ENCODE measurements around the gene PRDX5. TPM values are rescaled to one million over a fixed set of nuclear protein-coding genes. Genes with fewer than 3 reads are reported as not detected.

The PRDX5 gene
- total and polyA plus RNA-seq, 2 experiments from 2014 or later: 260 to 436 TPM

GRCh38 chr11:64349025-64349387, 31.1 kb downstream of the PRDX5 start:
- no peak for DNase-seq
- in situ Hi-C loops (cut with MboI): no loop called here
- Histone ChIP-seq H2AFZ (no peak overlapping the region), H3K36me3 (ENCODE audit: low read depth) (no peaks in the 10 kb centered on the region), H3K27ac (no peak overlapping the region), H3K9me2 (ENCODE audit: insufficient read depth) (no peaks in the 10 kb centered on the region), H3F3A (ENCODE audit: insufficient read depth) (no peaks in the 10 kb centered on the region), H3K79me2 (ENCODE audit: insufficient read depth) (no peaks in the 10 kb centered on the region), H3K4me3 (no peak overlapping the region), H3K27me3 (replicated peaks; ENCODE audit: insufficient read depth) (no peaks in the 10 kb centered on the region), H3K9ac (no peak overlapping the region), H4K20me1 (ENCODE audit: insufficient read depth) (no peaks in the 10 kb centered on the region), H3K9me3 (ENCODE audit: low read depth) (no peaks in the 10 kb centered on the region), H3K4me1 (ENCODE audit: insufficient read depth) (no peaks in the 10 kb centered on the region), H3K4me2 (ENCODE audit: unreplicated experiment) (no peak overlapping the region)
- TF ChIP-seq EZH2 (IDR thresholded peaks at IDR 0.05; ENCODE audit: insufficient read depth, poor library complexity, severe bottlenecking) (no peak), EZH2phosphoT487 (IDR thresholded peaks at IDR 0.05; ENCODE audit: insufficient read depth, low read depth) (no peak)
- 86 to 87% methylated on average over 7 of the region's 7 CpGs for WGBS, 2 experiments (ENCODE audit: low coverage in 1 of 2, low lambda C conversion rate in 2 of 2, missing lambda C conversion rate in 2 of 2)

- H3K4me1 ChIP-seq (ENCODE audit: insufficient read depth): no peaks in the 10 kb centered on the region
- no peak overlapping the region for H3K4me2 ChIP-seq (ENCODE audit: unreplicated experiment)
- no peaks in the 10 kb centered on the region for H3K79me2 ChIP-seq (ENCODE audit: insufficient read depth)
- no peak for TF ChIP-seq EZH2 (IDR thresholded peaks at IDR 0.05; ENCODE audit: insufficient read depth, poor library complexity, severe bottlenecking)
- no peak for TF ChIP-seq EZH2phosphoT487 (IDR thresholded peaks at IDR 0.05; ENCODE audit: insufficient read depth, low read depth)
- H3K9ac ChIP-seq: no peak overlapping the region
- no peak overlapping the region for H3K27ac ChIP-seq
- DNase-seq: no peak
- 81 to 92% methylated on average over 6 to 11 of the region's 11 CpGs for WGBS, 2 experiments (ENCODE audit: low coverage in 1 of 2, low lambda C conversion rate in 2 of 2, missing lambda C conversion rate in 2 of 2)
- H3K4me3 ChIP-seq: no peak overlapping the region
- H3K9me2 ChIP-seq (ENCODE audit: insufficient read depth): no peaks in the 10 kb centered on the region
- no peaks in the 10 kb centered on the region for H3F3A ChIP-seq (ENCODE audit: insufficient read depth)
- in situ Hi-C loops (cut with MboI): no loop called here
- no peaks in the 10 kb centered on the region for H3K27me3 ChIP-seq (replicated peaks; ENCODE audit: insufficient read depth)
- H3K36me3 ChIP-seq (ENCODE audit: low read depth): no peaks in the 10 kb centered on the region
- H2AFZ ChIP-seq: no peak overlapping the region
- no peaks in the 10 kb centered on the region for H3K9me3 ChIP-seq (ENCODE audit: low read depth)
- no peaks in the 10 kb centered on the region for H4K20me1 ChIP-seq (ENCODE audit: insufficient read depth)
Observed at GRCh38 chr11:64349404-64349803, 31.5 kb downstream of the PRDX5 start.

- 82 to 88% methylated on average over 15 to 18 of the region's 18 CpGs for WGBS, 2 experiments (ENCODE audit: low coverage in 1 of 2, low lambda C conversion rate in 2 of 2, missing lambda C conversion rate in 2 of 2)
- in situ Hi-C loops (cut with MboI): no loop called here
- H3K9me2 ChIP-seq (ENCODE audit: insufficient read depth): no peaks in the 10 kb centered on the region
- no peak overlapping the region for H3K4me2 ChIP-seq (ENCODE audit: unreplicated experiment)
- no peaks in the 10 kb centered on the region for H3K36me3 ChIP-seq (ENCODE audit: low read depth)
- no peak for DNase-seq
- no peak overlapping the region for H3K27ac ChIP-seq
- TF ChIP-seq EZH2 (IDR thresholded peaks at IDR 0.05; ENCODE audit: insufficient read depth, poor library complexity, severe bottlenecking): no peak
- TF ChIP-seq EZH2phosphoT487 (IDR thresholded peaks at IDR 0.05; ENCODE audit: insufficient read depth, low read depth): no peak
- no peak overlapping the region for H3K4me3 ChIP-seq
- H3K9me3 ChIP-seq (ENCODE audit: low read depth): no peaks in the 10 kb centered on the region
- peaks cover 4% of the 10 kb centered on the region; the same call in 1 of the 2 replicates for H3F3A ChIP-seq (ENCODE audit: insufficient read depth)
- H4K20me1 ChIP-seq (ENCODE audit: insufficient read depth): no peaks in the 10 kb centered on the region
- no peak overlapping the region for H2AFZ ChIP-seq
- no peak overlapping the region for H3K9ac ChIP-seq
- peaks cover 4% of the 10 kb centered on the region; the same call in 1 of the 2 replicates for H3K4me1 ChIP-seq (ENCODE audit: insufficient read depth)
- H3K27me3 ChIP-seq (replicated peaks; ENCODE audit: insufficient read depth): no peaks in the 10 kb centered on the region
- H3K79me2 ChIP-seq (ENCODE audit: insufficient read depth): no peaks in the 10 kb centered on the region
Observed at GRCh38 chr11:64351136-64351631, 33.3 kb downstream of the PRDX5 start.

GRCh38 chr11:64352099-64352994, 34.4 kb downstream of the PRDX5 start:
- in situ Hi-C loops (cut with MboI): no loop called here
- DNase-seq: no peak
- TF ChIP-seq EZH2phosphoT487 (IDR thresholded peaks at IDR 0.05; ENCODE audit: insufficient read depth, low read depth) (no peak), EZH2 (IDR thresholded peaks at IDR 0.05; ENCODE audit: insufficient read depth, poor library complexity, severe bottlenecking) (no peak)
- H3K36me3 ChIP-seq (ENCODE audit: low read depth): no peaks in the 10 kb centered on the region
- peaks cover 4% of the 10 kb centered on the region; the same call in 1 of the 2 replicates for H3F3A ChIP-seq (ENCODE audit: insufficient read depth)
- no peaks in the 10 kb centered on the region for H4K20me1 ChIP-seq (ENCODE audit: insufficient read depth)
- no peak overlapping the region for H3K4me3 ChIP-seq
- H3K9ac ChIP-seq: no peak overlapping the region
- WGBS, 2 experiments (ENCODE audit: low coverage in 1 of 2, low lambda C conversion rate in 2 of 2, missing lambda C conversion rate in 2 of 2): 80 to 87% methylated on average over 32 to 33 of the region's 33 CpGs
- H2AFZ ChIP-seq: no peak overlapping the region
- no peaks in the 10 kb centered on the region for H3K9me3 ChIP-seq (ENCODE audit: low read depth)
- H3K27me3 ChIP-seq (replicated peaks; ENCODE audit: insufficient read depth): no peaks in the 10 kb centered on the region
- no peaks in the 10 kb centered on the region for H3K79me2 ChIP-seq (ENCODE audit: insufficient read depth)
- no peak overlapping the region for H3K27ac ChIP-seq
- H3K9me2 ChIP-seq (ENCODE audit: insufficient read depth): no peaks in the 10 kb centered on the region
- peaks cover 4% of the 10 kb centered on the region; the same call in 1 of the 2 replicates for H3K4me1 ChIP-seq (ENCODE audit: insufficient read depth)
- H3K4me2 ChIP-seq (ENCODE audit: unreplicated experiment): no peak overlapping the region

Data from GM23248 (cell line).